PC-3 (cell line): ENCODE results near the gene YPEL2. TPM values are rescaled to one million over a fixed set of nuclear protein-coding genes. Genes with fewer than 3 reads are reported as not detected.

Experiments
- ATAC-seq: fragments of 200-7000 bp; cut with Tn5 transposase; 2 replicates; pipeline ENCODE4 v1.9.1; 2020; ENCODE audit warnings: mild to moderate bottlenecking, moderate library complexity
- BruUV-seq: library from RNA; stranded (reverse); fragments of 400-500 nt; replicated peaks from 2 replicates; lab custom pipeline; 2021; lab: Mats Ljungman, UMichigan
- CTCF ChIA-PET: fragments of 300-600 bp; sonication (Branson Sonifier 250); formaldehyde crosslinking; loops from one replicate; lab custom pipeline; 2022; ENCODE audit warnings: antibody characterized with exemption; lab: Charles Lee
- POLR2A ChIA-PET: fragments of 300-600 bp; sonication (Branson Sonifier 250); formaldehyde crosslinking; loops from one replicate; lab custom pipeline; 2022; ENCODE audit warnings: antibody characterized with exemption; ENCODE audit not compliant: unreplicated experiment; lab: Charles Lee
- DNase-seq: peaks from one replicate; pipeline ENCODE4 v3.0.0-alpha.2; 2015
- H2AFZ ChIP-seq: fragments of 300-600 bp; sonication (generic); 2 replicates; pipeline ENCODE4 v1.6.0; 2016; ENCODE audit warnings: antibody characterized with exemption, low read length
- H3F3A ChIP-seq: fragments of 300-600 bp; sonication (generic); one replicate; pipeline ENCODE4 v1.6.0; 2017; ENCODE audit warnings: antibody characterized with exemption, low read length, control low read depth, mild to moderate bottlenecking; ENCODE audit not compliant: unreplicated experiment
- H3K27ac ChIP-seq: fragments of 300-600 bp; sonication (generic); 2 replicates; pipeline ENCODE4 v1.5.1; 2016; ENCODE audit warnings: mild to moderate bottlenecking, low read length
- H3K27me3 ChIP-seq: fragments of 300-600 bp; sonication (generic); 2 replicates; pipeline ENCODE4 v1.6.1; 2016; ENCODE audit warnings: low read length, mixed read lengths
- H3K36me3 ChIP-seq: fragments of 300-600 bp; sonication (generic); 2 replicates; pipeline ENCODE4 v1.6.1; 2016; ENCODE audit warnings: low read depth, mixed run types, low read length, mixed read lengths
- H3K4me1 ChIP-seq: fragments of 300-600 bp; sonication (generic); 2 replicates; pipeline ENCODE4 v1.5.1; 2016; ENCODE audit warnings: low read length; ENCODE audit not compliant: insufficient read depth
- H3K4me2 ChIP-seq: fragments of 300-600 bp; sonication (generic); 2 replicates; pipeline ENCODE4 v1.6.0; 2016; ENCODE audit warnings: low read length
- H3K4me3 ChIP-seq: fragments of 300-600 bp; sonication (generic); 2 replicates; pipeline ENCODE4 v1.5.1; 2016; ENCODE audit warnings: mild to moderate bottlenecking, low read length, mixed read lengths
- H3K79me2 ChIP-seq: fragments of 300-600 bp; sonication (generic); 2 replicates; pipeline ENCODE4 v1.6.1; 2017; ENCODE audit warnings: low read length, mixed read lengths
- H3K9ac ChIP-seq: fragments of 300-600 bp; sonication (generic); 2 replicates; pipeline ENCODE4 v1.6.0; 2016; ENCODE audit warnings: mild to moderate bottlenecking, low read length
- H3K9me2 ChIP-seq: fragments of 300-600 bp; sonication (generic); replicated peaks from 2 replicates; pipeline ENCODE4 v1.6.1; 2016; ENCODE audit warnings: mixed run types, low read length, mixed read lengths
- H3K9me3 ChIP-seq: fragments of 300-600 bp; sonication (generic); 2 replicates; pipeline ENCODE4 v1.6.1; 2016; ENCODE audit warnings: low read length, mixed read lengths
- H4K20me1 ChIP-seq: fragments of 300-600 bp; sonication (generic); 2 replicates; pipeline ENCODE4 v1.6.1; 2016; ENCODE audit warnings: low read length, mixed read lengths
- EZH2 ChIP-seq: fragments of 300-600 bp; sonication (generic); IDR thresholded peaks from one replicate; pipeline ENCODE4 v1.6.1; 2017; ENCODE audit warnings: antibody characterized with exemption, mild to moderate bottlenecking, low read length; ENCODE audit not compliant: unreplicated experiment
- EZH2phosphoT487 ChIP-seq: fragments of 300-600 bp; sonication (generic); IDR thresholded peaks from 2 replicates; pipeline ENCODE4 v1.6.1; 2018; ENCODE audit warnings: mild to moderate bottlenecking, antibody characterized with exemption, low read length, borderline replicate concordance
- intact Hi-C: fragments of 100-400 bp; cut with micrococcal nuclease; formaldehyde crosslinking; loops from 2 replicates; pipeline ENCODE4 v1.9.0; 2023
- total RNA-seq: library from RNA; depleted of rRNA; stranded (reverse); fragments of >200 nt; gene quantifications from 2 replicates; pipeline ENCODE4 v1.2.3, GENCODE V29; 2014
- TF ChIP-seq, protein P1 (sequence below): fragments of 300-600 bp; sonication (generic); conservative IDR thresholded peaks from 2 replicates; pipeline ENCODE4 v1.5.1; 2017; ENCODE audit warnings: antibody characterized with exemption, low read depth, mild to moderate bottlenecking, low read length

Gene YPEL2
- total RNA-seq, 1 experiment from 2014 or later = 0.47 TPM

DNA sequence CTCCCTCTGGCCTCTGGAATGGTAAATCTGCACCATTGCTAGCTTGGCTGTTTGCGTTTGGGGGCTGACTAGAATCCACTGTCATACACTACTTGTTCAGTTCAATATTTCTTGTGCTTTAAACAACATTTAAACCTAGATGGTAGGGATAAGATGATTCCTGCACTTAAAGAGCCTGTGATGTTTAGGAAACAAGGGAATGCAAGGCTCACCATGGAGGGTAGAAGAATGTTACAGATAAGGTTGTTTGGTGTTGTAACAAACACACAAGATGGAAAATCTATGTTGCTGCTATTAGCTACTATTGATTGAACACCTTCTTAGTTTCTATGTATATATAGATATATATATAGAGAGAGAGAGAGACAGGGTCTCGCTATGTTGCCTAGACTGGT is 31.4 kb downstream of the YPEL2 start:
- Histone ChIP-seq H3K4me1 (peaks cover 38% of the 10 kb centered on the region), H3K4me3 (no peak overlapping the region), H3K27me3 (no peaks in the 10 kb centered on the region), H3K27ac (0 out of 2 replicates have a peak overlapping the region, but pooled peaks have one; percentile 4), H3K9ac (no peak overlapping the region), H4K20me1 (no peaks in the 10 kb centered on the region), H3K9me2 (no peaks in the 10 kb centered on the region), H3K4me2 (peak overlapping the region; percentile 42; the same call in 1 of the 2 replicates), H3K9me3 (no peaks in the 10 kb centered on the region), H3K79me2 (no peaks in the 10 kb centered on the region), H3F3A (no peaks in the 10 kb centered on the region), H3K36me3 (no peaks in the 10 kb centered on the region), H2AFZ (no peak overlapping the region)
- DNase-seq (no peak), ATAC-seq (no peak)
- intact Hi-C loops = no loop called here
- no TSS peak for BruUV-seq
- CTCF ChIA-PET = interaction anchor here (0.5 kb wide), 1 partner anchor 97 kb away, joined by 5 read pairs; no protein-coding TSS in a partner anchor
- POLR2A ChIA-PET = interaction anchor here (0.6 kb wide), 1 partner anchor 70 kb away, joined by 4 read pairs; no protein-coding TSS in a partner anchor
- TF ChIP-seq, protein P1, sequence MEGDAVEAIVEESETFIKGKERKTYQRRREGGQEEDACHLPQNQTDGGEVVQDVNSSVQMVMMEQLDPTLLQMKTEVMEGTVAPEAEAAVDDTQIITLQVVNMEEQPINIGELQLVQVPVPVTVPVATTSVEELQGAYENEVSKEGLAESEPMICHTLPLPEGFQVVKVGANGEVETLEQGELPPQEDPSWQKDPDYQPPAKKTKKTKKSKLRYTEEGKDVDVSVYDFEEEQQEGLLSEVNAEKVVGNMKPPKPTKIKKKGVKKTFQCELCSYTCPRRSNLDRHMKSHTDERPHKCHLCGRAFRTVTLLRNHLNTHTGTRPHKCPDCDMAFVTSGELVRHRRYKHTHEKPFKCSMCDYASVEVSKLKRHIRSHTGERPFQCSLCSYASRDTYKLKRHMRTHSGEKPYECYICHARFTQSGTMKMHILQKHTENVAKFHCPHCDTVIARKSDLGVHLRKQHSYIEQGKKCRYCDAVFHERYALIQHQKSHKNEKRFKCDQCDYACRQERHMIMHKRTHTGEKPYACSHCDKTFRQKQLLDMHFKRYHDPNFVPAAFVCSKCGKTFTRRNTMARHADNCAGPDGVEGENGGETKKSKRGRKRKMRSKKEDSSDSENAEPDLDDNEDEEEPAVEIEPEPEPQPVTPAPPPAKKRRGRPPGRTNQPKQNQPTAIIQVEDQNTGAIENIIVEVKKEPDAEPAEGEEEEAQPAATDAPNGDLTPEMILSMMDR = no peak
- TF ChIP-seq EZH2phosphoT487 (no peak), EZH2 (no peak)

DNA sequence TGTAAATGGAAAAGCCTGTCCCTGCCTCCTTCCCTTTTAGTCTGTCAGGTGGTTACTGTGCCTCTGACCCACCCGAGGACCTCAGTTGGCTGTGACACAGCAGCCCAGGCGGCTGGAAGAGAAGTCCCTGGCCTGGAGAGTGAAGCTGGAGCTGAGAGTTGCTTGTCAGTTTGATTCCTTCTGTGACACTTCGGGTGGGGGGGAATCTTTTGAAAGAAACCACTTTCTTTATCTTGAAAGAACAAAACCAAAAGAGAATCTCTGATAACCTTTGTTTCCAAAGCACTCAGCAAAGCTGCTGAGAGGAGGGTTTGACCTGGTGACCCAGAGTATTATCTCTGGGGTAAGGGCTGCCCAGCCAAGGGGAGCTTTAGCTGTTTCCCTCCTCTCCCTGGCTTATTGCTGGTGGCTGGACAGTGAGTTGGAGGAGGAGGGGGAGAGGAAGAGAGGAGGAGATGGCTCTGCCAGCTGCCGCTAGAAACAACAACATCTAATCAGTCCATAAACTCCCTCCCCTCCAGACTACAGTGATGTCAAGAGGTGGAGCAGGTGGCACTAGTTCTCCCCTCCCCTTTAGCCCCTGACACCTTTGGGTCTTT is 34.0 kb downstream of the YPEL2 start:
- intact Hi-C loops = no loop called here
- CTCF ChIA-PET = no interaction called here
- Histone ChIP-seq H3F3A (no peaks in the 10 kb centered on the region), H3K9ac (no peak overlapping the region), H3K4me2 (no peak overlapping the region), H3K36me3 (no peaks in the 10 kb centered on the region), H3K9me2 (no peaks in the 10 kb centered on the region), H4K20me1 (no peaks in the 10 kb centered on the region), H3K79me2 (no peaks in the 10 kb centered on the region), H3K27me3 (no peaks in the 10 kb centered on the region), H3K4me3 (no peak overlapping the region), H3K9me3 (no peaks in the 10 kb centered on the region), H3K4me1 (peaks cover 51% of the 10 kb centered on the region), H2AFZ (no peak overlapping the region), H3K27ac (no peak overlapping the region)
- DNase-seq = no peak
- no TSS peak for BruUV-seq
- ATAC-seq = no peak
- POLR2A ChIA-PET = no interaction called here
- TF ChIP-seq EZH2phosphoT487 (no peak), EZH2 (no peak)
- TF ChIP-seq, protein P1 = no peak
